GM10248 (cell line): Measurements from ENCODE around the gene RASGRF2.

ENCODE experiments used
- CTCF ChIA-PET: fragments of 300-600 bp; sonication (Branson Sonifier 250); formaldehyde crosslinking; extraction: SDS; loops from one replicate; lab custom pipeline; 2021; ENCODE audit warnings: antibody characterized with exemption; lab: Yijun Ruan, JAX
- POLR2A ChIA-PET: fragments of 350-650 bp; sonication (Branson Sonifier 250); formaldehyde crosslinking; extraction: SDS; loops from one replicate; lab custom pipeline; 2020; ENCODE audit warnings: antibody characterized with exemption; lab: Yijun Ruan, JAX
- DNase-seq: peaks from one replicate; pipeline ENCODE4 v3.0.0; 2012; ENCODE audit errors: extremely low spot score
- TF ChIP-seq, protein P1 (sequence below): IDR thresholded peaks from 2 replicates; pipeline ENCODE4 v1.5.1; 2012; ENCODE audit warnings: mild to moderate bottlenecking, low read depth; ENCODE audit errors: extremely low read depth, missing control alignments, control extremely low read depth

The RASGRF2 gene

DNA sequence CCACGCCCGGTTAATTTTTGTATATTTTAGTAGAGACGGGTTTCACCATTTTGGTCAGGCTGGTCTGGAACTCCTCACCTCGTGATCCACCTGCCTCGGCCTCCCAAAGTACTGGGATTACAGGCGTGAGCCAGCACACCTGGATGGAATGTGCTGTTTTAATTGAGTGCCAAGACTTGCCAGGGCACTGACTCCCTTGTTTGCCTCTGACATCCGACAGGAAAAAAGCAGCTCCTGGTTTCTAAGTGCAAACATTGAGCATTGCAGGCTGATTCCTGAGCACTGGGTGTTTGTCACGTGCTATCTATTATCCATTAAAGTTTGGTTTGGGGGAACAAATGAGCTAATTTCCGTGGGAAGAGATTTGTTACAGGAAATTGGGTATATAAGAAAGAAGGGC is 202.3 kb downstream of the RASGRF2 start:
- DNase-seq, result no peak
- ChIA-PET CTCF (no interaction called here), POLR2A (no interaction called here)
- TF ChIP-seq, protein P1, sequence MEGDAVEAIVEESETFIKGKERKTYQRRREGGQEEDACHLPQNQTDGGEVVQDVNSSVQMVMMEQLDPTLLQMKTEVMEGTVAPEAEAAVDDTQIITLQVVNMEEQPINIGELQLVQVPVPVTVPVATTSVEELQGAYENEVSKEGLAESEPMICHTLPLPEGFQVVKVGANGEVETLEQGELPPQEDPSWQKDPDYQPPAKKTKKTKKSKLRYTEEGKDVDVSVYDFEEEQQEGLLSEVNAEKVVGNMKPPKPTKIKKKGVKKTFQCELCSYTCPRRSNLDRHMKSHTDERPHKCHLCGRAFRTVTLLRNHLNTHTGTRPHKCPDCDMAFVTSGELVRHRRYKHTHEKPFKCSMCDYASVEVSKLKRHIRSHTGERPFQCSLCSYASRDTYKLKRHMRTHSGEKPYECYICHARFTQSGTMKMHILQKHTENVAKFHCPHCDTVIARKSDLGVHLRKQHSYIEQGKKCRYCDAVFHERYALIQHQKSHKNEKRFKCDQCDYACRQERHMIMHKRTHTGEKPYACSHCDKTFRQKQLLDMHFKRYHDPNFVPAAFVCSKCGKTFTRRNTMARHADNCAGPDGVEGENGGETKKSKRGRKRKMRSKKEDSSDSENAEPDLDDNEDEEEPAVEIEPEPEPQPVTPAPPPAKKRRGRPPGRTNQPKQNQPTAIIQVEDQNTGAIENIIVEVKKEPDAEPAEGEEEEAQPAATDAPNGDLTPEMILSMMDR, result no peak

DNA sequence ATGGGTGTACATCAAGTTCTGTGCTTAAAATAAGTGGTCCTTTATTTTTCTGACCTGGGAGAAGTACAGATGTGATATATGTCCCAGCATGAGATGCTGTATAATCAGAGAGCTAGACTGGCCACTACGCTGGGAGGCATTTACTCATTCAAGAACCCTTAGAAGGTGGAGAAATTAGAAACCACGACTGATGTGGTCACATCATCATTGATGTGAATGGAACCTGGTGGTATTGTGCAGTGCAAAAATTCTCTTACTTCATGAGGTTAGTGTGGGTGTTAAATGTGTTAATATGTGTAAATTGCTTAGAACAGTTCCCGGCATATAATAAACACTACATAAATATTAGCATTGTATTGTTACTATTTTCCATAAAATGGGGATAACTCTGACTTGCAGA is 203.5 kb downstream of the RASGRF2 start:
- POLR2A ChIA-PET, result no interaction called here

DNA sequence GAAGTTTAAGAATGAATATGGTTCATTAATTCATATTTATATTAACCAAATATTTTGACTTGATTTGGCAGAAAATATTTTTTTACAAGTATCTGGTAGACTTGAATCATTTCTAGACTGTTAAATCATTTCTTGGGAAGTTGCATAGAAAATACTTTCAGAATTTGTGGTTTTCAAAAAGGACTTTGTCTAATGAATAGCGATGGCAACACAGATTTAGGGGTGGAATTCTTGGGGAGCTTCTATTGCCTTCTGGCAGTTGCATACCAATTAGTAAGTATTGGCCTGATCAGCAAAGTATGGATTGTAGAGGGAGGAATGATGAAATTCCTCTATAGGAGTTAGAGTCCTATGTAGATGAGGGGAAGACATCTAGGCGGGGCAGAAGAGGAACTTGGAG is 204.3 kb downstream of the RASGRF2 start:
- no peak for DNase-seq
- ChIA-PET POLR2A (no interaction called here), CTCF (interaction anchor here (0.9 to 2.5 kb wide), 7 partner anchors 13 to 818 kb away, joined by 3 to 10 read pairs (median 4); no protein-coding TSS in a partner anchor)
- TF ChIP-seq, protein P1, result no peak

More for the DNA sequence above, 203.5 kb downstream of the RASGRF2 start:
- CTCF ChIA-PET, result interaction anchor here (0.8 to 2.5 kb wide), 8 partner anchors 14 to 817 kb away, joined by 3 to 8 read pairs (median 4); no protein-coding TSS in a partner anchor
- no peak for DNase-seq
- TF ChIP-seq, protein P1, result no peak

DNA sequence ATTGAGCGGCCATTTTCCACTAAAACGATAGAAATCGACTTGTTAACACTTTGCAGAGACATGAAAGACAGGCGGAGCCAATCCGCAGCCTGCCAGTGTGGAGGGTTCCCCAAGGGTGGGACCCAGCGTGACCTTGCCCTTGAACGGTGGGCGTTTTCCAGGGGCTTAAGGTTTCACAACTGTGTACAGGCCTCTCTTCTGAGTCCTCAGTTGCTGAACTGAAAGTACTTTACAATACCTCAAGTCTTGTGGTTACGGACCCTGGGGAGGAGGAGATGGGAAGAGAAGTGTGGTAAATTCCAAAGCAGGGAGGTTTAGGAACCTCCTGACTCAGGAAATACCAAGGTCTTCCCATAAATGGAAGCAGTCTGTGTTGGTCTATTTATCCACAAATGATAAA is 204.8 kb downstream of the RASGRF2 start:
- ChIA-PET POLR2A (no interaction called here), CTCF (interaction anchor here (0.6 to 2.5 kb wide), 10 partner anchors 11 to 476 kb away, joined by 3 to 10 read pairs (median 4); no protein-coding TSS in a partner anchor)
- TF ChIP-seq, protein P1, result no peak
- DNase-seq, result no peak

DNA sequence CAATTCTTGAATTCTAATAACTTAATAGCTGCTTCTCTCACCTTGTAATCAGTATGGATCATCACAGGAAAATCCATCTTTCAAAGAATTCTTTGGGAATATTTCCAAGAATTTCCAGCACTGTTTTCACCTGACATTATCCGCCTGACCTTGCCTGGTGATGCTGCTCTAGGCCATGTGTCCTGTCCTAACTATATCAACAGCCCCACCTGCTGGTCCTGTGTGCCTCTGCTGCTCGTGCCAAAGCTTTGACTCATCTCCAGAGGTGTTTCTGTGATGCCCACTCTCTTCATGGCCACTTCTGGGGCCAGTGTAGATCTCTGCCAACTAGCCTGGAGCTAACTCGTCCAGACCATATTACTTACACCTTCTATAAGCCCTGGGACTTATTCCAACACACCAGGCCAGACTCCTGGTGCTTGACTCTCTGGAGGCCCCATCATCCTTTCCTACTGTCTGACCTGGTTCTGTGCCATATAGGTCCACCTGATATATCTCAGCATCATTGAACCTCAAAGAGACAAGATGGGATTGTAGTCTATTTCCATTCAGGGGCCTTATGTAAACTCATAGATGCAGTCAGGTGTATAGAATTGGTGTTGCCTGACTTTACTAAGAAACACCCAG is 205.4 kb downstream of the RASGRF2 start:
- ChIA-PET CTCF (interaction anchor here (0.6 to 2.5 kb wide), 14 partner anchors 10 to 478 kb away, joined by 3 to 10 read pairs (median 4); no protein-coding TSS in a partner anchor), POLR2A (no interaction called here)
- peak; percentile 75 for DNase-seq
- TF ChIP-seq, protein P1, result peak; percentile 89

DNA sequence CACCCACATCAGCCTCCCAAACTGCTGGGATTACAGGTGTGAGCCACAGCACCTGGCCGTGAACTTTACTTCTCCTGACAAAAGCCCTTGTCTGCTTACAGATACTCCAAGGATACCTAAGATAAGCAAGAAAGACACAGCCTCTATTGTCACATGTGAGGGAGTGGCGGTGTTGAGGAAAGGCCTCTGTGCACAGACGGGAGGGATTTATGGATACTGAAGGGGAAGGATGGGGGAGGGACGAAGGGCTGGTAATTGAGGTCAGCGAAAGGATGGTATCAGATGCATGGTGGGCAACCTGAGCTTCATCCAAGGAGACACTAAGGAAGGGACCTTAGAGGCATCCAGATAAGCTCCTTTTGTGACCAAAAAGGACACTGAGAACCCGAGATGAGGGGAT is 206.3 kb downstream of the RASGRF2 start:
- CTCF ChIA-PET, result interaction anchor here (0.9 to 2.2 kb wide), 8 partner anchors 10 to 479 kb away, joined by 4 to 7 read pairs (median 5); no protein-coding TSS in a partner anchor
- TF ChIP-seq, protein P1, result no peak
- POLR2A ChIA-PET, result no interaction called here
- DNase-seq, result no peak
